HepG2 (cell line): Measurements from ENCODE around the gene TMEM9.

Experiments used
- CTCF ChIP-seq: sonication (generic); formaldehyde crosslinking; IDR thresholded peaks from 2 replicates; pipeline ENCODE4 v1.5.0; 2020; ENCODE audit warnings: mild to moderate bottlenecking, missing genetic modification reagents, moderate library complexity
- KAT8 ChIP-seq: IDR thresholded peaks from 2 replicates; pipeline ENCODE4 v1.6.1; 2016; ENCODE audit warnings: missing genetic modification reagents, missing compliant biosample characterization
- KLF12 ChIP-seq: sonication (generic); formaldehyde crosslinking; IDR thresholded peaks from 2 replicates; pipeline ENCODE4 v1.4.0; 2020; ENCODE audit warnings: missing genetic modification reagents, borderline replicate concordance
- MED1 ChIP-seq: sonication (generic); formaldehyde crosslinking; IDR thresholded peaks from 2 replicates; pipeline ENCODE4 v1.4.0; 2020; ENCODE audit warnings: missing genetic modification reagents
- ZNF232 ChIP-seq: sonication (generic); formaldehyde crosslinking; IDR thresholded peaks from 2 replicates; pipeline ENCODE4 v1.4.0; 2020; ENCODE audit warnings: missing genetic modification reagents, borderline replicate concordance
- ZNF768 ChIP-seq: sonication (generic); formaldehyde crosslinking; IDR thresholded peaks from 2 replicates; pipeline ENCODE4 v1.4.0; 2020; ENCODE audit warnings: missing genetic modification reagents

GRCh38 chr1:201115390-201115937 lies 38.8 kb downstream of the TMEM9 start:
- TF ChIP-seq CTCF (CRISPR knock-in tag) = no peak
- TF ChIP-seq MED1 (CRISPR knock-in tag) = no peak
- TF ChIP-seq KLF12 (CRISPR knock-in tag) = no peak
- TF ChIP-seq KAT8 (CRISPR knock-in tag) = no peak
- TF ChIP-seq ZNF232 = no peak
- no peak for TF ChIP-seq ZNF768 (CRISPR knock-in tag)
